Measurements from ENCODE around the gene LOXL1.

DNA sequence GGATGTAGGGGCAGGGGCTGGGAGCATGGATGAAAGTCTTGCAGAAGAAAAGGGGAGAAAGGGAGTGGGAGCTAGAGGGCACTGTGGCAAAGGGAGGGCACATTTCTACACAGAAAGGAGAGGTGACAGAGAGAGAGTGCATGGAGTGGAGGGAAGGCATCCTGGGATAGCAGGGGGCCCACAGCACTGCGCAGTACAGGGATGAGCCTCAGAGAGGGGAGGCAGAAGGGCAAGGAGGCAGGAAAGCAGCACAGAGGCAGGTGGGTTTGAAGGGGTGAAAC, 60.5 kb downstream of the LOXL1 start:
- TF ChIP-seq POLR2A (IDR thresholded peaks at IDR 0.05) (no peak), POLR2AphosphoS5 (IDR thresholded peaks at IDR 0.05; ENCODE audit: insufficient read depth in 1 of 2, low read depth in 1 of 2) (no peak)

Measured in vagina (tissue), 2 donors.